Keratinocyte (primary cell): Measurements from ENCODE around the gene HMGCS1. TPM values are rescaled to one million over a fixed set of nuclear protein-coding genes. Genes with fewer than 3 reads are reported as not detected.

Experiments
- DNase-seq: peaks from one replicate; pipeline ENCODE4 v3.0.0-alpha.2; 2011; ENCODE audit warnings: low read depth, missing footprints, low spot score
- FAIRE-seq: peaks from 2 replicates; lab custom pipeline; 2011; peaks lifted over from hg19 to GRCh38; lab: Jason Lieb, UNC
- H2AFZ ChIP-seq: 2 replicates; pipeline ENCODE4 v1.6.0; 2012; ENCODE audit warnings: low read length, control low read depth, inconsistent platforms; ENCODE audit not compliant: control insufficient read depth
- H3K27ac ChIP-seq: 2 replicates; pipeline ENCODE4 v1.5.1; 2011; ENCODE audit warnings: low read length; ENCODE audit not compliant: control insufficient read depth, insufficient read depth
- H3K27me3 ChIP-seq: 3 replicates; pipeline ENCODE4 v1.6.0; 2011; ENCODE audit warnings: low read length; ENCODE audit not compliant: control insufficient read depth, insufficient read depth; ENCODE audit errors: extremely low read depth
- H3K36me3 ChIP-seq, 2 experiments: 2 replicates in 1 of 2; 3 replicates in 1 of 2; pipeline ENCODE4 v1.5.1; 2011; ENCODE audit warnings: low read length in 2 of 2, mild to moderate bottlenecking in 1 of 2; ENCODE audit not compliant: control insufficient read depth in 2 of 2, insufficient read depth in 2 of 2; ENCODE audit errors: extremely low read depth in 1 of 2
- H3K4me1 ChIP-seq: 3 replicates; pipeline ENCODE4 v1.5.1; 2011; ENCODE audit warnings: low read length; ENCODE audit not compliant: control insufficient read depth, insufficient read depth; ENCODE audit errors: extremely low read depth
- H3K4me2 ChIP-seq: 3 replicates; pipeline ENCODE4 v1.6.0; 2011; ENCODE audit warnings: low read depth, low read length; ENCODE audit not compliant: control insufficient read depth, insufficient read depth; ENCODE audit errors: extremely low read depth
- H3K4me3 ChIP-seq, 3 experiments: fragments of 200-600 bp in 1 of 3; sonication (generic) in 1 of 3; 2 replicates in 2 of 3; 3 replicates in 1 of 3; pipeline ENCODE4 v1.5.1; 2011 to 2016; ENCODE audit warnings: low read length in 3 of 3, mild to moderate bottlenecking in 3 of 3, control low read depth in 2 of 3, inconsistent platforms in 1 of 3, low read depth in 1 of 3, mixed read lengths in 1 of 3, mixed run types in 1 of 3, moderate library complexity in 1 of 3; ENCODE audit not compliant: control insufficient read depth in 2 of 3, insufficient read depth in 2 of 3; ENCODE audit errors: extremely low read depth in 1 of 3
- H3K79me2 ChIP-seq: 2 replicates; pipeline ENCODE4 v1.6.0; 2012; ENCODE audit warnings: low read length; ENCODE audit not compliant: control insufficient read depth, insufficient read depth
- H3K9ac ChIP-seq: 3 replicates; pipeline ENCODE4 v1.6.0; 2011; ENCODE audit warnings: low read length; ENCODE audit not compliant: control insufficient read depth, insufficient read depth; ENCODE audit errors: extremely low read depth
- H3K9me1 ChIP-seq: 3 replicates; pipeline ENCODE4 v1.6.0; 2011; ENCODE audit warnings: low read length; ENCODE audit not compliant: control insufficient read depth, insufficient read depth; ENCODE audit errors: extremely low read depth
- H3K9me3 ChIP-seq: 2 replicates; pipeline ENCODE4 v1.5.1; 2012; ENCODE audit warnings: low read depth, low read length; ENCODE audit not compliant: control insufficient read depth
- H4K20me1 ChIP-seq: 3 replicates; pipeline ENCODE4 v1.6.0; 2011; ENCODE audit warnings: low read length; ENCODE audit not compliant: control insufficient read depth, insufficient read depth; ENCODE audit errors: extremely low read depth
- EZH2 ChIP-seq: IDR thresholded peaks from one replicate; pipeline ENCODE4 v1.6.1; 2012; ENCODE audit warnings: inconsistent platforms, mild to moderate bottlenecking, low read length, moderate library complexity
- dilution Hi-C: fragments of 300-500 bp; cut with MboI; formaldehyde crosslinking; loops from one replicate; pipeline ENCODE4 v1.7.0; 2020; ENCODE audit warnings: low sequenced_read_pairs; ENCODE audit not compliant: extremely low pct_ligation_motif_present
- polyA plus RNA-seq, 5 experiments: library from polyadenylated mRNA; depleted of rRNA in 3 of 5; stranded (reverse) in 3 of 5; stranded (forward) in 1 of 5; unstranded in 1 of 5; fragments of >200 nt; gene quantifications; 1 replicate in 1 of 5; 2 replicates in 3 of 5; 3 replicates in 1 of 5; pipeline versions ENCODE4 v1.2.1 to v1.2.3, GENCODE V29; 2011 to 2012; ENCODE audit warnings: missing spikeins in 2 of 5, low read depth in 1 of 5, low replicate concordance in 1 of 5
- TF ChIP-seq, protein P1 (sequence below), 3 experiments: IDR thresholded peaks in 1 of 3; conservative IDR thresholded peaks in 1 of 3; optimal IDR thresholded peaks in 1 of 3; 2 replicates in 2 of 3; 3 replicates in 1 of 3; pipeline versions ENCODE3 to v1.5.1; 2011; ENCODE audit warnings: low read length in 3 of 3, mild to moderate bottlenecking in 3 of 3, moderate library complexity in 2 of 3, control low read depth in 1 of 3, inconsistent platforms in 1 of 3; ENCODE audit not compliant: insufficient read depth in 2 of 3; ENCODE audit errors: extremely low read depth in 1 of 3

HMGCS1 gene
- polyA plus RNA-seq, 1 donor (not counting 4 experiments of a cell fraction or from before 2014, with no cell fraction given): 512 TPM

DNA sequence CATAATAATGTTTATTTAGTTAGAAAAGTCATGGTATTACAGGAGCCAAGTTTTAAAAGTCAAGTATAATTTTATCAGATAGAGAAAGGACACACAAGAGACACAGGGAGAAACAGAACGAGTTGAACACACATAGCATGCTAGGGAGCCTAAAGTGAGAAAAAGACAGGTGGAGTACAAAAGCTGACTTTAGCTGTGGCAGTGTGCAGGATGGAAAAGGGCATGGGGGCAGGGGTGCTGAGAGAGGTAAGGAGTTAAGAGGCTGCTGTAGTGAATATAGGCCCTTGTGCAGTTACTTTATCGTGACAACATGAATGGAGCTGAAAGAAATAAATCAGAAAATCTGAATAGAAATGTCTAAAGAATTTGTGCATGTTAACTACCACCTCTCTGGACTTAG is 18.0 kb downstream of the HMGCS1 start:
- TF ChIP-seq EZH2: no peak
- TF ChIP-seq, protein P1, sequence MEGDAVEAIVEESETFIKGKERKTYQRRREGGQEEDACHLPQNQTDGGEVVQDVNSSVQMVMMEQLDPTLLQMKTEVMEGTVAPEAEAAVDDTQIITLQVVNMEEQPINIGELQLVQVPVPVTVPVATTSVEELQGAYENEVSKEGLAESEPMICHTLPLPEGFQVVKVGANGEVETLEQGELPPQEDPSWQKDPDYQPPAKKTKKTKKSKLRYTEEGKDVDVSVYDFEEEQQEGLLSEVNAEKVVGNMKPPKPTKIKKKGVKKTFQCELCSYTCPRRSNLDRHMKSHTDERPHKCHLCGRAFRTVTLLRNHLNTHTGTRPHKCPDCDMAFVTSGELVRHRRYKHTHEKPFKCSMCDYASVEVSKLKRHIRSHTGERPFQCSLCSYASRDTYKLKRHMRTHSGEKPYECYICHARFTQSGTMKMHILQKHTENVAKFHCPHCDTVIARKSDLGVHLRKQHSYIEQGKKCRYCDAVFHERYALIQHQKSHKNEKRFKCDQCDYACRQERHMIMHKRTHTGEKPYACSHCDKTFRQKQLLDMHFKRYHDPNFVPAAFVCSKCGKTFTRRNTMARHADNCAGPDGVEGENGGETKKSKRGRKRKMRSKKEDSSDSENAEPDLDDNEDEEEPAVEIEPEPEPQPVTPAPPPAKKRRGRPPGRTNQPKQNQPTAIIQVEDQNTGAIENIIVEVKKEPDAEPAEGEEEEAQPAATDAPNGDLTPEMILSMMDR (optimal IDR thresholded peaks at IDR 0.05 in 1 of 3, IDR thresholded peaks at IDR 0.05 in 1 of 3, conservative IDR thresholded peaks at IDR 0.05 in 1 of 3; ENCODE audit: extremely low read depth in 1 of 3, insufficient read depth in 2 of 3, low read length in 3 of 3): no peak
- dilution Hi-C loops: no loop called here
- no peak for DNase-seq
- Histone ChIP-seq H3K27me3 (no peaks in the 10 kb centered on the region), H3K9ac (no peak overlapping the region), H3K9me3 (no peaks in the 10 kb centered on the region), H3K9me1 (no peaks in the 10 kb centered on the region), H3K4me2 (no peak overlapping the region), H3K36me3 (peaks cover 36 to 42% of the 10 kb centered on the region in 2 experiments), H3K4me1 (no peaks in the 10 kb centered on the region), H3K79me2 (peaks cover 9% of the 10 kb centered on the region), H3K27ac (no peak overlapping the region), H2AFZ (no peak overlapping the region), H4K20me1 (peaks cover 11% of the 10 kb centered on the region), H3K4me3 (no peak overlapping the region)
- FAIRE-seq: no peak

DNA sequence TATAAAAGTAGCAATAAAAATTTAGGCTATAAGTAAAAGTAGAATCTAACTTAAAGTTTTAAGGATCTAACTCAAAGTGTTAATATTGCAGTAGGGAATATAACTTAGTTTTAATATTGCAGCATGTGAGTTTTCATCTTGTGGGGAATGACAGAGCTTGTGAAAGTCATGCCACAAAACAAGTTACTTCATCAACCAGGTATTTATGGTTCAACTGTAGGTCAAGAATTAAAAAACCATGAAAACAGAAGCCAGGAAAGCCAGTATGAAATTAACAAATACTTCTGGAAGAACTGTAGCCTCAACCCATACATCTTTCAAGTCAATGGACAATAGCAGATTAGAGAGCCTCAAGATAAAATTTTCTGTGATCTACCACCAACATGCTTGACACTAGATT is 19.0 kb downstream of the HMGCS1 start:
- FAIRE-seq: no peak
- H3K27ac ChIP-seq: no peak overlapping the region
- no peak overlapping the region for H3K4me2 ChIP-seq
- dilution Hi-C loops: no loop called here
- peaks cover 32 to 37% of the 10 kb centered on the region in 2 experiments for H3K36me3 ChIP-seq
- peaks cover 8% of the 10 kb centered on the region for H4K20me1 ChIP-seq
- TF ChIP-seq EZH2: no peak
- TF ChIP-seq, protein P1 (optimal IDR thresholded peaks at IDR 0.05 in 1 of 3, IDR thresholded peaks at IDR 0.05 in 1 of 3, conservative IDR thresholded peaks at IDR 0.05 in 1 of 3; ENCODE audit: extremely low read depth in 1 of 3, insufficient read depth in 2 of 3, low read length in 3 of 3): no peak
- no peak overlapping the region for H3K9ac ChIP-seq
- no peaks in the 10 kb centered on the region for H3K9me3 ChIP-seq
- no peak for DNase-seq
- H3K27me3 ChIP-seq: no peaks in the 10 kb centered on the region
- no peaks in the 10 kb centered on the region for H3K9me1 ChIP-seq
- peaks cover 4% of the 10 kb centered on the region for H3K79me2 ChIP-seq
- no peak overlapping the region for H2AFZ ChIP-seq
- no peaks in the 10 kb centered on the region for H3K4me1 ChIP-seq
- H3K4me3 ChIP-seq: no peak overlapping the region
